HG03025 (cell line): ENCODE results near the gene CDNF.
"Not testable (repeated sequence)": the region's sequence is repeated elsewhere in the genome, so short reads cannot be mapped to it uniquely, and the experiment has no call there.

Experiments
- ATAC-seq: cut with Tn5 transposase; IDR thresholded peaks from one replicate; pipeline ENCODE4 v1.9.1; 2021; ENCODE audit warnings: mild to moderate bottlenecking, moderate library complexity; ENCODE audit not compliant: unreplicated experiment, low FRiP score

Gene CDNF

DNA sequence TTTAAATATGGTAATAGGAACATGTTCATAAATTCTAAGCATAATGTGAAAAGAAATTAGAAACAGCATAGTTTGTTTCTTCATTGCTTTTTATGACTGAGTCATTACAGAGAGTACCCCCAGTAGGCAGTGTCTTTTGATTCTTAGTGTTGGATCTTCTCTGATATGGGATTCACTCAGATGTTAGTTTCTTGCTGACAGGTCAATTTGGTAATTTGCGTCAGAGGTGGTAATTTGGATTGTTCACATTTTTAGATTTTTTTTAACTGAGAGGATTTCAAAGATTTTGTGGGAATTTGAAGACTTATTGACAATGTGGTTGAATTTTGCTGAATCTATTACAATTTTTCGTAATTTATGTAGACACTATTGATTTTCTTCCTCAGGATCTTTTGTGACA lies 2.3 kb upstream of the CDNF start:
- ATAC-seq: no peak

DNA sequence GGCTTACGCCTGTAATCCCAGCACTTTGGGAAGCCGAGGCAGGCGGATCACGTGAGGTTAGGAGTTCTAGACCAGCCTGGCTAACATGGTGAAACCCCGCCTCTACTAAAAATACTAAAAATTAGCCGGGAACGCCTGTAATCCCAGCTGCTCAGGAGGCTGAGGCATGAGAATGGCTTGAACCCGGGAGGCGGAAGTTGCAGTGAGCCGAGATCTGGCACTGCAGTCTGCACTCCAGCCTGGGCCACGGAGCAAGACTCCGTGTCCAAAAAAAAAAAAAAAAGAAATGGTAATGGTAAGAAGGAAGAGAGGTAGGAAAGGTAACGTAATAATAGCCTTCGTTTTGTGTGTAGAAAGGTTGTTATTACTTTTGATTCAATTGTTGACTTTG lies 1.5 kb upstream of the CDNF start:
- ATAC-seq: no peak

GRCh38 chr10:14838582-14839304 lies 906 bp upstream of the CDNF start:
- ATAC-seq: no peak

DNA sequence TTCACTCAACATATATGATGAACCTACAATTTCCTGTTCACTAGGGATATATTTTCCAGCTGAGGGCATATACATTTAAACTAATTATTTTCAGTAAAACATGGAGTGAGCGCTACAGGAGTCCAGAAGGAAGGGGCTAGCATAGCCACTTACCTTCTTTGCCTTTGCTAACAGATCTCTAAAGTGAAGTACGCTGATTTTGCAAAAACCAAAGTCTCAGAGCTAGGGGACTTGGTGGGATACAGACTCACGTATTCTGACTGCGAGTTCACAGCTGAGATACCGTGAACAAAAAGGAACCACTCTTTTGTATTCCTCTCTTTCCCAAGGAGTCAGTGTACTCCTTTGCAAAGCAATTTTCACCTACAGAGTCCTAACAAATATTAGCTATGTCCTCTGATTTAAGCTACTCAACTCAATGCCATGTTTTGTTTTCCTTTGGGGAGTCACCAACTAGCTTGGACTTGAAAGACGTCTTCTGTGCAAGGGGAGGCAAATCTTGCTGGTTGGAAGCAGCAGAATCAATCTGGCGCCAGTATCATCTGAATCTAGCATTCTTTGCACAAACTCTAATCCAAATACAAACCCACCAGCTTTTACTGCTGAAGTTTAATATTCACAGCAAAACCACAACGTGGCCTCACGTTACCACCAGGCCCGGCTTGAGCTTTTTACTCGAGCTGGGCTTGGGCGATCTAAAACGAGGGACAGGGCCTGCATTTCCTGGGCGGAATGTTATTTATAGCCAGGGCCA lies 657 bp downstream of the CDNF start:
- ATAC-seq: no peak

DNA sequence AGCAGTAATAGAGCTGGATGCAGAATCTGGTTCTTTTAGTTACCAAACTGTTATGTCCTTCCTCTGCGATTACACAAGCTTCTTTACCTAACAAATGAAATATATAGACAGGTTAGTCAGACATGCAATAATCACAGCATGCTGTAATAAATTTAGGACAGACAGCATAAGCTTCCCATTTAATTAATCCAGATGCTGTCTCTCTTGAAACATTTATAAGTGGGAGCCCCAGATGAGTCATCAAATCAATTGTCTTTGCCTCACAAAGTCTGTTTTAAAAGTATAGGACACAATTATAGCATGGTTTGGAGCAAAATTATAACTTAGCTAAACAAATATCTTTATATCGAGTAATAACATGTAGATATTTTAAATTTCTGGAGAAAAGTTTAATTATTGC lies 1.6 kb downstream of the CDNF start:
- ATAC-seq: no peak

DNA sequence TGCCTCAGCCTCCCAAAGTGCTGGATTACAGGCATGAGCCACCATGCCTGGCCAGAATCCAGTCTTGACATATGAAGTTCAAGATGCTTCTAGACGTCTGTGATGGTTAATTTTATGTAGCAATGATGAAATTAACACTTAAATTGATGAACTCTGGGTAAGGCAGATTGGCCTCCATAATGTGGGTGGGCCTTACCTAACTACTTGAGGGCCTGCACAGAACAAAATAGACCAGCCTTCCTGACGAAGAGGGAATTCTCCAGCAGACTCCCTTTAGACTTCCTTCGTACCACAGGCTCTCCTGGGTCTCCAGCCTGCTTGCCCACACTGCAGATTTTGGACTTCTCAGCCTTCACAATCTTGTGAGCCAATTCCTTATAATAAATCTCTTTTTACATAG lies 4.7 kb downstream of the CDNF start:
- ATAC-seq: no peak

DNA sequence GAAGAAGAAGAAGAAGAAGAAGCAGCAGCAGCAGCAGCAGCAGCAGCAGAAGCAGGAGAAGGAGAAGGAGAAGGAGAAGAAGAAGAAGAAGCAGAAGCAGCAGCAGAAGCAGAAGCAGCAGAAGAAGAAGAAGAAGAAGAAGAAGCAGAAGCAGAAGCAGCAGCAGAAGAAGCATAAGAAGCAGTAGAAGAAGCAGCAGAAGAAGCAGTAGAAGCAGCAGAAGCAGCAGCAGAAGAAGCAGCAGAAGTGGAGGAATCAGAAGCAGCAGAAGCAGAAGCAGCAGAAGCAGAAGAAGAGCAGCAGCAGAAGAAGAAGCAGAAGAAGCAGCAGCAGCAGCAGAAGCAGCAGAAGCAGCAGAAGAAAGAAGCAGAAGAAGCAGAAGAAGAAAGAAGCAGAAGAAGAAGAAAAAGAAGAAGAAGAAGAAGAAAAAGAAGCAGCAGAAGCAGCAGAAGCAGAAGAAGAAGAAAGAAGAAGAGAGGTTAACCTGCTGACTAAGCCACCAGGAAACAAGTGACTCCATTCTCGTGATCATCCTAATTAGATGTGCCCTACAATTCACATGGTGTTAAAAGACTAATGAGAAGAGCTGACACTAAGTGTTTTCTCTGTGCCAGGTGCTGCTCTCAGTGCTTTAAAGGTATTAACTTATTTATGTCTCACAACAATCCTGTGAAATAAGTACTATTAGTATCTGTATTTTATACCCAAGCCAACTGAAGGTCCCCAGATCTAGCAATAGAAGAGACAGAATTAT lies 11.6 kb downstream of the CDNF start:
- no peak for ATAC-seq

GRCh38 chr10:14823966-14824365 lies 13.9 kb downstream of the CDNF start:
- ATAC-seq: no peak

DNA sequence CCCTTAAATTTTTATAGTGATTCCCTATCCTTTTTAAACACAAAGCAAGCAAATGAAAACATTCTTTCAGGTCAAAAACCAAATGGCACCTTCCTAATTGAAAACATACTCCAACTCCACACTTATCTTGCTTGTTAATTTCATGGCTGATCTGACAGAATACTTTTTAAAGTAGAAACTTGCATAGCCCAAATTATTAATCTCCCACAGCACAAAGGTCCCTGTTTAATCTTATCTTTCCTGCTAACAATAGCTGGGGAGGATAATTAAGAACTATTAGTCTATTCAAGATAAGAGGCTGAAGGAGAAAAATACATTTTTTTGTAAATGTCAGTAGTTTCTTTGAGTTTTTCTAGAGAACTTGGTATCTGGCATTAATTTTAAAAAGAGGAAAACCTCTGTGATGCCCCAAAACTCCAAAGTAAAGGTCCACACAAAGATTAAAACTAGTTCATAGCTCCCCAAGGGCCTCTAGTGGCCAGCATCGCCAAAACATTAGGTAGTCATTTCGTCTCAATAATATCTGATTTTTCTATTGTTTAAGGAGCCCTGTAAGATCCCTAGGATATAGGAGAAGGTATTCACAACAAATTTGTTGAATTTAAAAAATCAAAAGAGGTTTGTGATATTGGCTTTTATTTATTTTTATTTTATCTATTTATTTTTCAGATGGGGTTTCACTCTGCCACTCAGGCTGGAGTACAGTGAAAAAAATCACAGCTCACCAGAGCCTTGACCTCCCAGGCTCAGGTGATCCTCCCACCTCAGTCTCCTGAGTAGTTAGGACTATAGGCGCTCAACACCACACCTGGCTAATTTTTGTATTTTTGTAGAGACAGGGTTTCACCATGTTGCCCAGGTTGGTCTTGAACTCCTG lies 14.7 kb downstream of the CDNF start:
- ATAC-seq: no peak

DNA sequence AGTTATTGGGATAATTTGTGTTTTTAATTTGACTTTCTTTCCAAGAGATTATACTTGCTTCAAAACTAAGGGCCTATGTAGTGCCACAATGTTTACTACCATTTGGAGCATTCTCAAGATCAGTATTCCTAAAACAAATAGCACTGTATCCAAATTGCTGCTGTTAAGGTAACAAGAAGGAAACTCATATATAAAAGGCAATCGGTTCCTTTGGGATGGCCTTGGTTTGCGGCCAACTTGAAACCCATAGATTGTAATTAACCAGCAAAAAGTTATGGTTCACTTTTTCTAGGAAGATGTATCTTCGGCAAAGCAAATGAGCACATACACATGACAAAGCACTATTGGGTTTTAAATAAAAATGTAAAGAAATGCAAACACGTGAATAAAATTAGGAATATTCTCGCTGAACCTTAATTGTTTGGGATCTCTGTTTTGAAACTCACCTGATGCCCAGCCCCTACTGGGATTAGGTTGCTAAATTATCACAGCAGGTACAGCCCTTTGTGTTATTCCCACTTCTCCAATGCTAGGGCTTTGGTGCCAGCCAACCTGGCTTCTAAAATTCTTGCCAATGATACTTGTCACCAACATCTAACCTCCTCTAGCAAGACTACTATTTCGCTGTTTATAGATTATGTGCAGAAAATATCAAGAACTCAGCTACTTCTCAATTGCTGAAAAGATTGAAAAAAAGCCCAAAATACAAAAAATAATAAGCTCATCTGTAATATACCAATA lies 16.0 kb downstream of the CDNF start:
- ATAC-seq: no peak

- no peak for ATAC-seq
Measured at GRCh38 chr10:14820775-14821154, 17.1 kb downstream of the CDNF start.

DNA sequence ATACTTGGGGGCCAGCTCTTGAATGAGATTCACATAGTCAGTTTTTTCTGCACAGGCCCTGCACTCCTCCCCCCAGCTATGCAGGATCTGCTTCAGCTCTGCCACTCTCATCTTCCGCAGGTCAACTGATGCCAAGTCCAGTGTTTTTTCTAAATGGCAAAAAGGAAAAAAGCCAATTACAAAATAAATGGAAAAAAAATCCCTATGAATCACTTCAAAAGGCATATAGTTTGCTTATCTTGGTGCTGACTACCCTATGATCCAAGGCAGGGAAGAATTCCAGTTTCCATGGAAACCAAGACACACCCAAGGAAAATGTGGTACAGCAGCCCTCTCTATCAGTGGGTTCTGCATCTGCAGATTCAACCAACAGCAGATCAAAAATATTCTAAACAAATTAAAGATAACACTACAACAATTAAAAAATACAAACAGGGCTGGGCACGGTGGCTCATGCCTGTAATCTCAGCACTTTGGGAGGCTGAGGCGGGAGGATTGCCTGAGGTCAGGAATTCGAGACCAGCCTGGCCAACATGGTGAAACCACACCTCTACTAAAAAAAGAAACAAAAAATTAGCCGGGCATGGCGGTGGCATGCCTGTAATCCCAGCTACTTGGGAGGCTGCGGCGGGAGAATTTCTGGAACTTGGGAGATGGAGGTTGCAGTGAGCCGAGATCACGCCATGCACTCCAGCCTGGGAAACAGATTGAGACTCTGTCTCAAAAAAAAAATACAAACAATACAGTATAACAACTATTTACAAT lies 17.6 kb downstream of the CDNF start:
- no peak for ATAC-seq

DNA sequence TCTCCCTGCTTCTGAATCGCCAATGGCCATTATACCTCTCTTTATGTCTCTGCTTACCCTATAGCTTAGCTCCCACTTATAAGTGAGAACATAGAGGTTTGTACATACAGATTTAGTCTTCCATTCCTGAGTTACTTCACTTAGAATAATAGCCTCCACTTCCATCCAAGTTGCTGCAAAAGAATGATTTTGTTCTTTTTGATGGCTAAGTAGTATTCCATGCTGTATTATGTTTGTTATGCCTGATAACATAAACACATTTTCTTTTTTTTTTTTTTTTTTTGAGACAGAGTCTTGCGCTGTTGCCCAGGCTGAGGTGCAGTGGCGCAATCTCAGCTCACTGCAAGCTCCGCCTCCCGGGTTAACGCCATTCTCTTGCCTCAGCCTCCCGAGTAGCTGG lies 21.1 kb downstream of the CDNF start:
- ATAC-seq: not testable (repeated sequence)

GRCh38 chr10:14815681-14816080 lies 22.2 kb downstream of the CDNF start:
- ATAC-seq: no peak

DNA sequence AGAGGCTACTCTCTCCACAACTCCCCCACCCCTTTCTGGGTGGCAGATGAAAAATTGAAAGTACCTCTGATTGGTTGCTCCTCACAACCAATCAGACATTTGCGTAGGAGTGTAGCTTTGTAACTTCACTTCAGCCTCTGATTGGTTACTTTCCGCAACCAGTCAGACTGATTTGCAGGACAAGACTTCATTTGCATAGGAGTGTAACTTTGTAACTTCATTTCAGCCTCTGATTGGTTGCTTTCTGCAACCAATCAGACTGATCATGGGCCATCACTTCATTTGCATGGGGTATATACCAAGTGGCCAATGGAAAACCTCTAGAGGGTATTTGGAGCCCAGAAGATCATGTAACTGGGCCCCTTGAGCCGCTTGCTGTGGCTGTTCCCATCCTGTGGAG lies 25.6 kb downstream of the CDNF start:
- no peak for ATAC-seq

GRCh38 chr10:14810969-14811953 lies 26.6 kb downstream of the CDNF start:
- ATAC-seq: no peak

GRCh38 chr10:14806318-14806717 lies 31.5 kb downstream of the CDNF start:
- no peak for ATAC-seq

GRCh38 chr10:14803827-14804226 lies 34.0 kb downstream of the CDNF start:
- ATAC-seq: no peak
